GM23338 (cell line): ENCODE measurements around the gene RBP2. TPM values are rescaled to one million over a fixed set of nuclear protein-coding genes. Genes with fewer than 3 reads are reported as not detected.

Experiments
- ATAC-seq: fragments of 200-7000 bp; cut with Tn5 transposase; 3 replicates; pipeline ENCODE4 v1.9.1; 2020
- DNase-seq: peaks from one replicate; pipeline ENCODE4 v3.0.0-alpha.2; 2015; ENCODE audit warnings: low spot score
- H2AFZ ChIP-seq: fragments of 200-600 bp; sonication (generic); 2 replicates; pipeline ENCODE4 v1.8.0; 2016; ENCODE audit warnings: antibody characterized with exemption, mild to moderate bottlenecking, moderate library complexity
- H3F3A ChIP-seq: fragments of 200-600 bp; sonication (generic); replicated peaks from 2 replicates; pipeline ENCODE4 v1.8.0; 2017; ENCODE audit warnings: antibody characterized with exemption, mixed run types, low read depth
- H3K27ac ChIP-seq: fragments of 200-600 bp; sonication (generic); 2 replicates; pipeline ENCODE4 v1.6.1; 2016; ENCODE audit warnings: low read depth
- H3K27me3 ChIP-seq: fragments of 200-600 bp; sonication (generic); 2 replicates; pipeline ENCODE4 v1.8.0; 2016; ENCODE audit warnings: mild to moderate bottlenecking, mixed run types, moderate library complexity; ENCODE audit not compliant: insufficient read depth
- H3K36me3 ChIP-seq: fragments of 200-600 bp; sonication (generic); 2 replicates; pipeline ENCODE4 v1.8.0; 2016; ENCODE audit warnings: mild to moderate bottlenecking; ENCODE audit not compliant: insufficient read depth
- H3K4me1 ChIP-seq: fragments of 200-600 bp; sonication (generic); 2 replicates; pipeline ENCODE4 v1.8.0; 2016; ENCODE audit warnings: mild to moderate bottlenecking, moderate library complexity; ENCODE audit not compliant: insufficient read depth
- H3K4me2 ChIP-seq: fragments of 200-600 bp; sonication (generic); 2 replicates; pipeline ENCODE4 v1.7.1; 2017; ENCODE audit warnings: mixed run types
- H3K4me3 ChIP-seq: fragments of 200-600 bp; sonication (generic); 2 replicates; pipeline ENCODE4 v1.6.1; 2016; ENCODE audit warnings: mixed run types
- H3K79me2 ChIP-seq: fragments of 200-600 bp; sonication (generic); replicated peaks from 2 replicates; pipeline ENCODE4 v1.8.0; 2017; ENCODE audit warnings: mild to moderate bottlenecking; ENCODE audit not compliant: insufficient read depth
- H3K9me2 ChIP-seq: fragments of 200-600 bp; sonication (generic); 2 replicates; pipeline ENCODE4 v1.8.0; 2017; ENCODE audit not compliant: insufficient read depth
- H4K20me1 ChIP-seq: fragments of 200-600 bp; sonication (generic); replicated peaks from 2 replicates; pipeline ENCODE4 v1.8.0; 2017; ENCODE audit warnings: mild to moderate bottlenecking; ENCODE audit not compliant: insufficient read depth
- H3K27ac Mint-ChIP-seq: 2 replicates; pipeline ENCODE4 v1.8.0; 2020; ENCODE audit warnings: inconsistent platforms, mild to moderate bottlenecking, moderate library complexity, mixed read lengths
- H3K27me3 Mint-ChIP-seq: 3 replicates; pipeline ENCODE4 v1.8.0; 2022; ENCODE audit warnings: low read depth, mild to moderate bottlenecking, moderate library complexity, mixed read lengths, inconsistent platforms; ENCODE audit not compliant: insufficient read depth, poor library complexity
- H3K36me3 Mint-ChIP-seq: 3 replicates; pipeline ENCODE4 v1.8.0; 2021; ENCODE audit warnings: low read depth, mild to moderate bottlenecking, inconsistent platforms, moderate library complexity, mixed read lengths
- H3K4me1 Mint-ChIP-seq: 3 replicates; pipeline ENCODE4 v1.8.0; 2020; ENCODE audit warnings: mild to moderate bottlenecking, inconsistent platforms, mixed read lengths
- H3K4me3 Mint-ChIP-seq: 3 replicates; pipeline ENCODE4 v1.8.0; 2021; ENCODE audit warnings: moderate library complexity, mild to moderate bottlenecking, inconsistent platforms, mixed read lengths
- H3K9me3 Mint-ChIP-seq: 3 replicates; pipeline ENCODE4 v1.8.0; 2020; ENCODE audit warnings: moderate library complexity, mild to moderate bottlenecking, inconsistent platforms, mixed read lengths
- POLR2AphosphoS5 ChIP-seq: IDR thresholded peaks from 2 replicates; pipeline ENCODE4 v1.6.1; 2016; ENCODE audit warnings: antibody characterized with exemption, low read depth
- STAT1 ChIP-seq: IDR thresholded peaks from one replicate; pipeline ENCODE4 v1.6.1; 2016; ENCODE audit warnings: antibody characterized with exemption; ENCODE audit not compliant: unreplicated experiment
- ZNF114 ChIP-seq: fragments of 250-450 bp; sonication (Bioruptor Pico); IDR thresholded peaks from 2 replicates; pipeline ENCODE4 v1.5.0; 2020; ENCODE audit warnings: mild to moderate bottlenecking, moderate library complexity
- polyA plus RNA-seq: library from polyadenylated mRNA; unstranded; fragments of >200 nt; fragmentation: Nextera tagmentation; extraction: Ambion mirVana; gene quantifications from 2 replicates; pipeline ENCODE4 v1.2.1, GENCODE V29; 2016
- total RNA-seq: library from RNA; depleted of rRNA; stranded (reverse); fragments of >200 nt; shearing (Covaris generic); gene quantifications from 2 replicates; pipeline ENCODE4 v1.2.3, GENCODE V29; 2014
- TF ChIP-seq, protein P1 (sequence below): fragments of 250-450 bp; sonication (Bioruptor Pico); IDR thresholded peaks from 2 replicates; pipeline ENCODE4 v1.5.0; 2020; ENCODE audit warnings: mild to moderate bottlenecking, moderate library complexity
- TF ChIP-seq, protein P2 (sequence below): IDR thresholded peaks from 2 replicates; pipeline ENCODE4 v1.6.1; 2016; ENCODE audit warnings: antibody characterized with exemption

RBP2 gene
- total and polyA plus RNA-seq, 2 experiments from 2014 or later, result not detected

DNA sequence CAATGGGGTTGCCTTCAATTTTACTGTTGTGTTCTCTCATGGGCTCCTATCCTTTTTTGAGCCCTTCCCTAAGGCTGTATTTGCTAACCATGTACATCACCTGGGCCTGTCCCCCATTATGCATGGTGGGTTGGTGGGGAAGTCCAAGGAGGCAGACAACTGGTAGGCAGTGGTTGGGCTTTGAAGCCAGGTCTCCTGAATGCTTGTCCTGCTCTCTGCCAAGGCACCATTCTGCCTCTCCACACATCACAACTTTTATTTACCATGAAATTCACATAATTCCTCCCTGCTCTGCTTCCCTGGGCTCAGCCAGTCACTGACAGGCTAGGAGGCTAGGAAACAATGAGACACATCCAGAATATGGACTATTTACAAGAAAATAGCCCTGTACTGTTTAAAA, 45.8 kb downstream of the RBP2 start:
- DNase-seq (no peak), ATAC-seq (no peak; the same call in 2 of the 3 replicates)
- Histone ChIP-seq H4K20me1 (no peaks in the 10 kb centered on the region), H2AFZ (no peak overlapping the region), H3K79me2 (no peaks in the 10 kb centered on the region), H3K9me2 (no peaks in the 10 kb centered on the region), H3K4me3 (no peak overlapping the region), H3F3A (no peaks in the 10 kb centered on the region), H3K27me3 (no peaks in the 10 kb centered on the region), H3K27ac (no peak overlapping the region), H3K36me3 (no peaks in the 10 kb centered on the region), H3K4me2 (no peak overlapping the region), H3K4me1 (no peaks in the 10 kb centered on the region; the same call in 1 of the 2 replicates)
- no peaks in the 10 kb centered on the region for H3K36me3 Mint-ChIP-seq
- H3K4me3 Mint-ChIP-seq, result no peak overlapping the region
- peaks cover 7% of the 10 kb centered on the region; the same call in 1 of the 3 replicates for H3K4me1 Mint-ChIP-seq
- no peak overlapping the region for H3K27ac Mint-ChIP-seq
- no peak for TF ChIP-seq STAT1
- TF ChIP-seq, protein P1, sequence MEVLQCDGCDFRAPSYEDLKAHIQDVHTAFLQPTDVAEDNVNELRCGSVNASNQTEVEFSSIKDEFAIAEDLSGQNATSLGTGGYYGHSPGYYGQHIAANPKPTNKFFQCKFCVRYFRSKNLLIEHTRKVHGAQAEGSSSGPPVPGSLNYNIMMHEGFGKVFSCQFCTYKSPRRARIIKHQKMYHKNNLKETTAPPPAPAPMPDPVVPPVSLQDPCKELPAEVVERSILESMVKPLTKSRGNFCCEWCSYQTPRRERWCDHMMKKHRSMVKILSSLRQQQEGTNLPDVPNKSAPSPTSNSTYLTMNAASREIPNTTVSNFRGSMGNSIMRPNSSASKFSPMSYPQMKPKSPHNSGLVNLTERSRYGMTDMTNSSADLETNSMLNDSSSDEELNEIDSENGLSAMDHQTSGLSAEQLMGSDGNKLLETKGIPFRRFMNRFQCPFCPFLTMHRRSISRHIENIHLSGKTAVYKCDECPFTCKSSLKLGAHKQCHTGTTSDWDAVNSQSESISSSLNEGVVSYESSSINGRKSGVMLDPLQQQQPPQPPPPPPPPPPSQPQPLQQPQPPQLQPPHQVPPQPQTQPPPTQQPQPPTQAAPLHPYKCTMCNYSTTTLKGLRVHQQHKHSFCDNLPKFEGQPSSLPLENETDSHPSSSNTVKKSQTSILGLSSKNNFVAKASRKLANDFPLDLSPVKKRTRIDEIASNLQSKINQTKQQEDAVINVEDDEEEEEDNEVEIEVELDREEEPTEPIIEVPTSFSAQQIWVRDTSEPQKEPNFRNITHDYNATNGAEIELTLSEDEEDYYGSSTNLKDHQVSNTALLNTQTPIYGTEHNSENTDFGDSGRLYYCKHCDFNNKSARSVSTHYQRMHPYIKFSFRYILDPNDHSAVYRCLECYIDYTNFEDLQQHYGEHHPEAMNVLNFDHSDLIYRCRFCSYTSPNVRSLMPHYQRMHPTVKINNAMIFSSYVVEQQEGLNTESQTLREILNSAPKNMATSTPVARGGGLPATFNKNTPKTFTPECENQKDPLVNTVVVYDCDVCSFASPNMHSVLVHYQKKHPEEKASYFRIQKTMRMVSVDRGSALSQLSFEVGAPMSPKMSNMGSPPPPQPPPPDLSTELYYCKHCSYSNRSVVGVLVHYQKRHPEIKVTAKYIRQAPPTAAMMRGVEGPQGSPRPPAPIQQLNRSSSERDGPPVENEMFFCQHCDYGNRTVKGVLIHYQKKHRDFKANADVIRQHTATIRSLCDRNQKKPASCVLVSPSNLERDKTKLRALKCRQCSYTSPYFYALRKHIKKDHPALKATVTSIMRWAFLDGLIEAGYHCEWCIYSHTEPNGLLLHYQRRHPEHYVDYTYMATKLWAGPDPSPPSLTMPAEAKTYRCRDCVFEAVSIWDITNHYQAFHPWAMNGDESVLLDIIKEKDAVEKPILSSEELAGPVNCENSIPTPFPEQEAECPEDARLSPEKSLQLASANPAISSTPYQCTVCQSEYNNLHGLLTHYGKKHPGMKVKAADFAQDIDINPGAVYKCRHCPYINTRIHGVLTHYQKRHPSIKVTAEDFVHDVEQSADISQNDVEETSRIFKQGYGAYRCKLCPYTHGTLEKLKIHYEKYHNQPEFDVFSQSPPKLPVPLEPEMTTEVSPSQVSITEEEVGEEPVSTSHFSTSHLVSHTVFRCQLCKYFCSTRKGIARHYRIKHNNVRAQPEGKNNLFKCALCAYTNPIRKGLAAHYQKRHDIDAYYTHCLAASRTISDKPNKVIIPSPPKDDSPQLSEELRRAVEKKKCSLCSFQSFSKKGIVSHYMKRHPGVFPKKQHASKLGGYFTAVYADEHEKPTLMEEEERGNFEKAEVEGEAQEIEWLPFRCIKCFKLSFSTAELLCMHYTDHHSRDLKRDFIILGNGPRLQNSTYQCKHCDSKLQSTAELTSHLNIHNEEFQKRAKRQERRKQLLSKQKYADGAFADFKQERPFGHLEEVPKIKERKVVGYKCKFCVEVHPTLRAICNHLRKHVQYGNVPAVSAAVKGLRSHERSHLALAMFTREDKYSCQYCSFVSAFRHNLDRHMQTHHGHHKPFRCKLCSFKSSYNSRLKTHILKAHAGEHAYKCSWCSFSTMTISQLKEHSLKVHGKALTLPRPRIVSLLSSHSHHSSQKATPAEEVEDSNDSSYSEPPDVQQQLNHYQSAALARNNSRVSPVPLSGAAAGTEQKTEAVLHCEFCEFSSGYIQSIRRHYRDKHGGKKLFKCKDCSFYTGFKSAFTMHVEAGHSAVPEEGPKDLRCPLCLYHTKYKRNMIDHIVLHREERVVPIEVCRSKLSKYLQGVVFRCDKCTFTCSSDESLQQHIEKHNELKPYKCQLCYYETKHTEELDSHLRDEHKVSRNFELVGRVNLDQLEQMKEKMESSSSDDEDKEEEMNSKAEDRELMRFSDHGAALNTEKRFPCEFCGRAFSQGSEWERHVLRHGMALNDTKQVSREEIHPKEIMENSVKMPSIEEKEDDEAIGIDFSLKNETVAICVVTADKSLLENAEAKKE (CRISPR knock-in tag), result no peak
- TF ChIP-seq, protein P2, sequence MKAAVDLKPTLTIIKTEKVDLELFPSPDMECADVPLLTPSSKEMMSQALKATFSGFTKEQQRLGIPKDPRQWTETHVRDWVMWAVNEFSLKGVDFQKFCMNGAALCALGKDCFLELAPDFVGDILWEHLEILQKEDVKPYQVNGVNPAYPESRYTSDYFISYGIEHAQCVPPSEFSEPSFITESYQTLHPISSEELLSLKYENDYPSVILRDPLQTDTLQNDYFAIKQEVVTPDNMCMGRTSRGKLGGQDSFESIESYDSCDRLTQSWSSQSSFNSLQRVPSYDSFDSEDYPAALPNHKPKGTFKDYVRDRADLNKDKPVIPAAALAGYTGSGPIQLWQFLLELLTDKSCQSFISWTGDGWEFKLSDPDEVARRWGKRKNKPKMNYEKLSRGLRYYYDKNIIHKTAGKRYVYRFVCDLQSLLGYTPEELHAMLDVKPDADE, result no peak
- TF ChIP-seq ZNF114 (CRISPR knock-in tag), result no peak
- TF ChIP-seq POLR2AphosphoS5, result no peak
- no peaks in the 10 kb centered on the region for H3K9me3 Mint-ChIP-seq
- H3K27me3 Mint-ChIP-seq, result no peaks in the 10 kb centered on the region
